Measurements from ENCODE around the gene KNDC1.

Gene KNDC1

DNA sequence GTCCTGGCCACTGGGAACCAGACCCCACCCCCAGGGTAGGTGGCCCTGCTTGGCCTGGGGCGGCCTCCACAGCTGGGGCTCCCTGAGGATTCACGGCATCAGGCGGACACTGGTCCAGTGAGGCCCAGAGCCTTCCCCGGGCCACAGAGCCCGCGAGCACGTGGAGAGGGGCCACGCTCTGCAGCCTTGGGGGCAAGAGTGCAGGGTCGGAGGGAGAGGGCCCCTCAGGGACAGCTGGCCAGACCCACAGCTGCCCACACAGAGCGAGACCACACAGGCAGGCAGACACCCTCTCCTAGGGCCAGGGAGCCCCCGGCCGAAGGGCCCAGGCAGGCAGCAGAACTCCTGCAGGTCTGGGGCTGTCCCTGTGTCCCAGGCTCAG is 88.3 kb downstream of the KNDC1 start:
- peaks cover 0 to 6% (median 0%) of the 10 kb centered on the region in 5 donors for H3K4me1 ChIP-seq (ENCODE audit: control insufficient read depth in 5 of 5, insufficient read depth in 5 of 5, low read length in 5 of 5)
- H3K27me3 ChIP-seq (ENCODE audit: control insufficient read depth in 5 of 5, insufficient read depth in 4 of 5, low read length in 5 of 5) = peaks cover 40 to 60% (median 57%) of the 10 kb centered on the region in 5 donors
- H3K27ac ChIP-seq (ENCODE audit: low read depth, low read length) = no peak overlapping the region
- H3K36me3 ChIP-seq (ENCODE audit: control insufficient read depth in 5 of 5, insufficient read depth in 5 of 5, low read length in 5 of 5) = no peaks in the 10 kb centered on the region
- no peak overlapping the region for H3K9ac ChIP-seq (ENCODE audit: low read length in 5 of 5)
- H3K4me3 ChIP-seq (ENCODE audit: low read depth in 1 of 5, low read length in 5 of 5) = no peak overlapping the region
- H3K9me3 ChIP-seq (ENCODE audit: control insufficient read depth in 5 of 5, low read length in 5 of 5) = no peaks in the 10 kb centered on the region

DNA sequence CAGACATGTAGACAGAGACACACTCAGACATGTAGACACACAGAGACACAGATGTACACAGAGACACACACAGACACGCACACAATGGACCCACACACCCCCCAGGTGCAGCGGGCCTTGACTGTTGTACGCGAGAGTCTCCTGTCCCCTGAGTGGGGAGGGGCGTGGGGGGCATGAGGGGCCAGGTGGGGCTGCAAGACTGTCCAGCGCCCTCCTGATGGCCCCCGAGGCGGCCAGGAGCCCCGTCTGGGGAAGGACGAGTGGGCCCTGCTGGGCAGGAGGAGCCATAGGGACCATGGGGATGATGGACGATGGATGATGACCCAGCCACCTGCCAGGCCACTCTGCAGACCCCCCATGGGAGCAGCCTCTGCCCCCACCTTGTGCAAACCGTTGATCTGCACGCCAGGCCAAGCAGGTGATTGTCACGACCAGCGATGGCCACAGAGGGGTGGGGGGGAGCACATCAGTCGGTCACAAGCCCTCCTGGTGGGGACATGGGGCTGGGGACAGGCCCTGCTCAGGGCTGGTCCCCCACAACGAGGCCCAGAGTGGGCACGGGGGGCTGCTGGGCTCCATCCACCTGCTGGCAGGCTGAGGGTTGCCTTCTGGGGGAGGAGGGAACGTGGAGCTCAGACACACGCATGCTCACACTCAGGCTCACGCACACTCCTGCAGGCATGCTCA is 89.2 kb downstream of the KNDC1 start:
- Histone ChIP-seq H3K9ac (ENCODE audit: low read length in 5 of 5) (no peak overlapping the region), H3K27ac (ENCODE audit: low read depth, low read length) (no peak overlapping the region), H3K36me3 (ENCODE audit: control insufficient read depth in 5 of 5, insufficient read depth in 5 of 5, low read length in 5 of 5) (no peaks in the 10 kb centered on the region), H3K4me1 (ENCODE audit: control insufficient read depth in 5 of 5, insufficient read depth in 5 of 5, low read length in 5 of 5) (peaks cover 0 to 10% (median 0%) of the 10 kb centered on the region in 5 donors), H3K27me3 (ENCODE audit: control insufficient read depth in 5 of 5, insufficient read depth in 4 of 5, low read length in 5 of 5) (peaks cover 36 to 54% (median 52%) of the 10 kb centered on the region in 5 donors), H3K9me3 (ENCODE audit: control insufficient read depth in 5 of 5, low read length in 5 of 5) (no peaks in the 10 kb centered on the region), H3K4me3 (ENCODE audit: low read depth in 1 of 5, low read length in 5 of 5) (no peak overlapping the region)

DNA sequence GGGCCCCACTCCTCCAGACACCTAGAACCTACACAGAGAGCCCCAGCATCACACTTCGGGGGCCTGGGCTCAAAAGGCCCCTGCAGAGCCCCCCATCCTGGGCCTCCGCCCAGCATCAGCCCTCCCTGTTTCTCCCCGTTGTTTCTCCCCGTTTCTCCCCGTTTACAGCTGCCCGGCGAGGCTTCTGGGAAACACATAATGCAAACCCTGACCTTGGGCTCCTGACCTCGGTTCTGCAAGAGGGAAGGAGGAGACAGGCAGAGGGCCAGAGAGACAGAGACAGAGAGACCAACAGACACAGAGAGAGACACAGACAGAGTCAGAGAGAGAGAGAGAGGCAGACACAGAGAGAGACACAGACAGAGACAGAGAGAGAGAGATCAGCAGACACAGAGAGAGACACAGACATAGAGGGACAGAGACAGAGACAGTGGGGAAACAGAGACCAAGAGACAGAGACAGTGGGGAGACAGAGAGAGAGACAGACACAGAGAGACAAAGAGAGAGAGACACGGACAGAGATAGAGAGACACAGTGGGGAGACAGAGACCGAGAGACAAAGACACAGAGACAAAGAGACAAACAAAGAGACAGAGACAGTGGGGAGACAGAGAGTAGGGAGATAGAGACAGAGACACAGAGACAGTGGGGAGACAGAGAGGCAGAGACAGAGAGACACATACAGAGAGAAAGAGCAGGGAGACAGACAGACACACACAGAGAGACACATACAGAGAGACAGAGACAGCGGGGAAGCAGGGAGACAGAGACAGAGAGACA is 90.1 kb downstream of the KNDC1 start:
- H3K9me3 ChIP-seq (ENCODE audit: control insufficient read depth in 5 of 5, low read length in 5 of 5) = no peaks in the 10 kb centered on the region
- no peak overlapping the region for H3K27ac ChIP-seq (ENCODE audit: low read depth, low read length)
- peaks cover 32 to 51% (median 46%) of the 10 kb centered on the region in 5 donors for H3K27me3 ChIP-seq (ENCODE audit: control insufficient read depth in 5 of 5, insufficient read depth in 4 of 5, low read length in 5 of 5)
- H3K4me3 ChIP-seq (ENCODE audit: low read depth in 1 of 5, low read length in 5 of 5) = no peak overlapping the region
- H3K4me1 ChIP-seq (ENCODE audit: control insufficient read depth in 5 of 5, insufficient read depth in 5 of 5, low read length in 5 of 5) = peaks cover 0 to 10% (median 0%) of the 10 kb centered on the region in 5 donors
- no peak overlapping the region for H3K9ac ChIP-seq (ENCODE audit: low read length in 5 of 5)
- no peaks in the 10 kb centered on the region for H3K36me3 ChIP-seq (ENCODE audit: control insufficient read depth in 5 of 5, insufficient read depth in 5 of 5, low read length in 5 of 5)

DNA sequence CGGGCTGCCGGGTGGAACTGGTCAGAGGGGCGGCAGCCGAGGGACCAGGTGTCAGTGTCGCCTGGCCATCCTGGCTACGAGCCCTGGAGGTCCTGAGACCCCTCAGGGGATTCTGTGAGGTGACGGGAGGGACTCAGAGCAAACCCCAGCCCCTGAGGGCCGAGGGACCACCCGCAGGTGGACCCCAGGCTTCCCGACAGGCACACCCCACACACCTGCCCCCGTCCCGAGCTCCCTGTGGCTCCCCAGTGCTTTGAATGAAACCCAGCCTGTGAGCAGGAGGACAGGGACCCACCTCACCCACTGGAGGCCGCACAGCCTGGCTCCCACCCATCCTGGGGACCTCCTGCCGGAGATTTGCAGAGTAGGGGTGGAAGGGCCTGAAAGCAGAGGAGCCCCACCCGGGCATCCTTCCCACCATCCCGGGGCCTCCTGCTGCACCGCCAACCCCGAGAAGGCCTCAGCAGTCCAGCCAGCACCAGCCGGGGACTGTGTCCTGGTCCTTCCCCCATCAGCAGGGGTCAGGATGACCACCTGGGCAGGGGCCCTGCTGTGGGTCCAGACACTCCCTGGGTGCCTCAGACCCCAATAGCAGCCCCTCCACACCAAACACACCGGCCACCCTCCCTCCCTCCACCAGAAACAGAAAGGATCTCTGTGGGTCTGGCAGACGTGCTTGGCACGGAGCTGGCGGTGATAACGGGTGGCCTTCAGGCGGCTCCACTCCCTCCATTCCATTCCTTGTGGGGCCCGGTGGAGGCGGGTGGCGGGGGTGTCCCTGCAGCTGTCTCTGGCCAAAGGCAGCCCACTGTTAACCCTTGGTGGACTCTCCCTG is 91.6 kb downstream of the KNDC1 start:
- Histone ChIP-seq H3K27ac (ENCODE audit: low read depth, low read length) (no peak overlapping the region), H3K4me3 (ENCODE audit: low read depth in 1 of 5, low read length in 5 of 5) (no peak overlapping the region), H3K9me3 (ENCODE audit: control insufficient read depth in 5 of 5, low read length in 5 of 5) (no peaks in the 10 kb centered on the region), H3K9ac (ENCODE audit: low read length in 5 of 5) (no peak overlapping the region), H3K4me1 (ENCODE audit: control insufficient read depth in 5 of 5, insufficient read depth in 5 of 5, low read length in 5 of 5) (peaks cover 0 to 10% (median 0%) of the 10 kb centered on the region in 5 donors), H3K27me3 (ENCODE audit: control insufficient read depth in 5 of 5, insufficient read depth in 4 of 5, low read length in 5 of 5) (peaks cover 25 to 39% (median 39%) of the 10 kb centered on the region in 5 donors), H3K36me3 (ENCODE audit: control insufficient read depth in 5 of 5, insufficient read depth in 5 of 5, low read length in 5 of 5) (no peaks in the 10 kb centered on the region)

DNA sequence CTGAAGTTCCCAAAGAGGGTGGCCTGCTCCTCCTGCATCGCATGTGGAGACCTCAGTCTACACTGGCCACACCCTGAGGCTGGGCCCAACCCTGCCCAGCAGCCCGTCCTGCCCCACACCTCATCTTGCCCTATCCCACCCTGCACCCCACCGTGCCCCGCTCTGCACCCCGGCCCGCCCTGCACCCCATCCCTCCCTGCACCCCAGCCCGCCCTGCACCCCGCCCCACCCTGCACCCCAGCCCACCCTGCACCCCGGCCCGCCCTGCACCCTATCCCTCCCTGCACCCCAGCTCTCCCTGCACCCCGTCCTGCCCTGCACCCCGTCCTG is 92.2 kb downstream of the KNDC1 start:
- Histone ChIP-seq H3K27me3 (ENCODE audit: control insufficient read depth in 5 of 5, insufficient read depth in 4 of 5, low read length in 5 of 5) (peaks cover 21 to 38% (median 36%) of the 10 kb centered on the region in 5 donors), H3K27ac (ENCODE audit: low read depth, low read length) (no peak overlapping the region), H3K4me1 (ENCODE audit: control insufficient read depth in 5 of 5, insufficient read depth in 5 of 5, low read length in 5 of 5) (peaks cover 0 to 8% (median 2%) of the 10 kb centered on the region in 5 donors), H3K4me3 (ENCODE audit: low read depth in 1 of 5, low read length in 5 of 5) (no peak overlapping the region), H3K9ac (ENCODE audit: low read length in 5 of 5) (no peak overlapping the region), H3K36me3 (ENCODE audit: control insufficient read depth in 5 of 5, insufficient read depth in 5 of 5, low read length in 5 of 5) (no peaks in the 10 kb centered on the region), H3K9me3 (ENCODE audit: control insufficient read depth in 5 of 5, low read length in 5 of 5) (no peaks in the 10 kb centered on the region)

DNA sequence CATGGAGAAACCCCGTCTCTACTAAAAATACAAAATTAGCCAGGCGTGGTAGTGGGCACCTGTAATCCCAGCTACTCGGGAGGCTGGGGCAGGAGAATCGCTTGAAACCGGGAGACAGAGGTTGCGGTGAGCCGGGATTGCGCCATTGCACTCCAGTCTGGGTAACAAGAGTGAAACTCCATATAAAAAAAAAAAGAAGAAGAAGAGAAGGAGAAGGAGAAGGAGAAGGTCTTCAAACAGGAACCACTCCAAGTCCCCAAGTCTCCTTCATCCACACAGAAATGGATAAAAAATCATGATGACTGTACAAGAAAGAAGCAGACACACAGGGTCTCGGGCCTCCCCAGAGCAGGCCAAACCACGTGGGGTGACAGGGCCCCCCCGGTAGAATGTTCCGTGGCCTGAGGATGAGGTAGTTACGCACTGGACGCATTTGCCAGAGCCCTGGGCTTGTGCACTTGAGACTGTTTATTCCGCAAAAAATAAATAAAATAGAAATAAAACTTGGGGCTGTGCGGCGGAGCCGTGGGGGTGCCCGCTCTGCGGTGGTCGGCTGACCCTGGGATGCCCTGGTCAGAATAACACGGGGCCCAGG is 93.4 kb downstream of the KNDC1 start:
- no peaks in the 10 kb centered on the region for H3K36me3 ChIP-seq (ENCODE audit: control insufficient read depth in 5 of 5, insufficient read depth in 5 of 5, low read length in 5 of 5)
- H3K9me3 ChIP-seq (ENCODE audit: control insufficient read depth in 5 of 5, low read length in 5 of 5) = no peaks in the 10 kb centered on the region
- H3K4me1 ChIP-seq (ENCODE audit: control insufficient read depth in 5 of 5, insufficient read depth in 5 of 5, low read length in 5 of 5) = peaks cover 0 to 20% (median 15%) of the 10 kb centered on the region in 5 donors
- no peak overlapping the region for H3K9ac ChIP-seq (ENCODE audit: low read length in 5 of 5)
- no peak overlapping the region for H3K27ac ChIP-seq (ENCODE audit: low read depth, low read length)
- peaks cover 14 to 26% (median 24%) of the 10 kb centered on the region in 5 donors for H3K27me3 ChIP-seq (ENCODE audit: control insufficient read depth in 5 of 5, insufficient read depth in 4 of 5, low read length in 5 of 5)
- H3K4me3 ChIP-seq (ENCODE audit: low read depth in 1 of 5, low read length in 5 of 5) = no peak overlapping the region

DNA sequence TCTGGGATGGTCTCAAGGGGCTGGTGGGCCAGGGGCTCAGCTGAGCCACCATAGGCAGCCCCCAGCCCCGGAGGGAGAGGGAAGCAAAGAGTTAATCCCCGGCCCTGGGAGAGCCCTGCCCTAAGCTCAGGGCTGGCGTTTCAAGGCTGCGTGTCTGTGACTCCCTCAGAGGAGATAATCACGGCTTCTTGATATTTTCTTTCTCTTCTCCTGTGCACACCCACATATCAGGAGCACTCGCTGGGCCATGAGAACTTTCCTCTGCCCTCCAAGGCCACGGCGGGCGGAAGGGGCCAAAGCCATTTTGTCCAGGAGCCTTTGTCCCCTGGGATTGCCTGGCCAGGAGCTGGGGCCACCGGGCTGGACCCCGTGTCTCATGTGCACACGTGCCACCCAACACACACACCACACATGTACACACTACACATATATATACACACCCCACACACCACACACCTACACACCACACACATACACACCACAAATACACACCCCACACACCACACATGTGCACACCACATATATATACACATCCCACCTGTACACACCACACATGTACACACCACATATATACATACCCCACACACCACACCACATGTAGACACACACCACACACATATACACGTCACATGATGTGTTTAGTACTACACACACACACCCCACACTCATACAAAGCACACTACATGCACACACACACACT is 94.6 kb downstream of the KNDC1 start:
- H3K4me3 ChIP-seq (ENCODE audit: low read depth in 1 of 5, low read length in 5 of 5) = no peak overlapping the region
- H3K9me3 ChIP-seq (ENCODE audit: control insufficient read depth in 5 of 5, low read length in 5 of 5) = no peaks in the 10 kb centered on the region
- H3K9ac ChIP-seq (ENCODE audit: low read length in 5 of 5) = no peak overlapping the region
- H3K36me3 ChIP-seq (ENCODE audit: control insufficient read depth in 5 of 5, insufficient read depth in 5 of 5, low read length in 5 of 5) = no peaks in the 10 kb centered on the region
- peaks cover 6 to 17% (median 14%) of the 10 kb centered on the region in 5 donors for H3K27me3 ChIP-seq (ENCODE audit: control insufficient read depth in 5 of 5, insufficient read depth in 4 of 5, low read length in 5 of 5)
- peaks cover 2 to 31% (median 26%) of the 10 kb centered on the region in 5 donors for H3K4me1 ChIP-seq (ENCODE audit: control insufficient read depth in 5 of 5, insufficient read depth in 5 of 5, low read length in 5 of 5)
- no peak overlapping the region for H3K27ac ChIP-seq (ENCODE audit: low read depth, low read length)

DNA sequence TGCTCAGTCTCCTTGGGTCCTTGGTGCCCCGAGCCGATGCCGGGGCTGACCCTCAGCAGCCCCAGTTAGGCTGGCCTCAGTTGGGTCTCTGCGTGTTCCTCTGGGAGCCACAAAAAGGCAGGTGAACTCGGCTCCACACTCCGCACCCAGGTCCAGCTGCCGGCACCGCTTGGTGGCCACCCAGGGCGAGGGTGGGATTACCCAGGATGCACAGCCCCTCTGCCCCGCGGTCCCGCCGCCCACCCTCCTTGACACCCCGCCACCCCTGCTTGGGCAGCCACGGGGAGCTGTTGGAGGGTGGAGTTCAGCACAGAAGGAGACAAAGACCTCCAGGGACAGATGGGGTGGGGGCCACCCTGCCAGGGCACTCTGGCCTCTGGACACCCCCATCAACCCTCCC is 95.3 kb downstream of the KNDC1 start:
- no peak overlapping the region for H3K27ac ChIP-seq (ENCODE audit: low read depth, low read length)
- H3K9me3 ChIP-seq (ENCODE audit: control insufficient read depth in 5 of 5, low read length in 5 of 5) = no peaks in the 10 kb centered on the region
- peaks cover 2 to 39% (median 33%) of the 10 kb centered on the region in 5 donors for H3K4me1 ChIP-seq (ENCODE audit: control insufficient read depth in 5 of 5, insufficient read depth in 5 of 5, low read length in 5 of 5)
- H3K4me3 ChIP-seq (ENCODE audit: low read depth in 1 of 5, low read length in 5 of 5) = no peak overlapping the region
- H3K27me3 ChIP-seq (ENCODE audit: control insufficient read depth in 5 of 5, insufficient read depth in 4 of 5, low read length in 5 of 5) = peaks cover 3 to 12% (median 8%) of the 10 kb centered on the region in 5 donors
- H3K36me3 ChIP-seq (ENCODE audit: control insufficient read depth in 5 of 5, insufficient read depth in 5 of 5, low read length in 5 of 5) = no peaks in the 10 kb centered on the region
- no peak overlapping the region for H3K9ac ChIP-seq (ENCODE audit: low read length in 5 of 5)

DNA sequence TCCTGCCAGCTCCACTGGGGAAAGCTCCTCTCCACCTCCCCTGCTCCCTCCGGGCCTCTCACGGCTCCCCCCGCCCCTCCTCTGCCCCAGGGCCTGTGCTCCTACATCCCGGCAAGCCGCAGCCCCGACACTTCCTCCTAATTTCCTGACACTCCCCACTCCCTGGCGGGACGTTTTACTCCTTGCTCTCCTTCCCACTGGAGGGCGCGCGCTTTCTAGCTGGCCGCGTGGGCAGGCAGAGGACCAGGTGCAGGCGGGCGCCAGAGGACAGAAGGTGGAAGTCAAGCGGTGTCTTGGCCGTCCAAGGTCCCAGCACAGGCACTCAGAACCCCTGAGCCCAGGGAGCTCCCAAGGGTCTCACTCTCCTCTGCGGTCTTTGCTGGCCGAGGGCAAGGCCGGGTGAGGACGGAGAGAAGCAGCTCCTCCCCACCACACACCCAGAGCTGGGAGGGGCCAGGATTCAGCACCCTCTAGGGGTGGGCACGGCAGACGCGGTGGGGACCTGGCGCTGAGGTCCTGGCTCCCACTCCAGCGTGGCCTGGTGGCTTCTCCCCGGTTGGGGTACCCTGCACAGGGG is 97.6 kb downstream of the KNDC1 start:
- H3K4me3 ChIP-seq (ENCODE audit: low read depth in 1 of 5, low read length in 5 of 5) = peak overlapping the region in 4 of 5 donors; percentile 5 to 47 (median 30)
- no peaks in the 10 kb centered on the region for H3K36me3 ChIP-seq (ENCODE audit: control insufficient read depth in 5 of 5, insufficient read depth in 5 of 5, low read length in 5 of 5)
- no peak overlapping the region for H3K27ac ChIP-seq (ENCODE audit: low read depth, low read length)
- H3K4me1 ChIP-seq (ENCODE audit: control insufficient read depth in 5 of 5, insufficient read depth in 5 of 5, low read length in 5 of 5) = peaks cover 6 to 57% (median 50%) of the 10 kb centered on the region in 5 donors
- H3K9ac ChIP-seq (ENCODE audit: low read length in 5 of 5) = peak overlapping the region in 3 of 5 donors; percentile 42 to 58 (median 54)
- peaks cover 0 to 3% (median 3%) of the 10 kb centered on the region in 5 donors for H3K27me3 ChIP-seq (ENCODE audit: control insufficient read depth in 5 of 5, insufficient read depth in 4 of 5, low read length in 5 of 5)
- H3K9me3 ChIP-seq (ENCODE audit: control insufficient read depth in 5 of 5, low read length in 5 of 5) = no peaks in the 10 kb centered on the region
